ENCODE results near the gene SCLT1.
"Not testable (repeated sequence)": the region's sequence is repeated elsewhere in the genome, so short reads cannot be mapped to it uniquely, and the experiment has no call there.

The SCLT1 gene

DNA sequence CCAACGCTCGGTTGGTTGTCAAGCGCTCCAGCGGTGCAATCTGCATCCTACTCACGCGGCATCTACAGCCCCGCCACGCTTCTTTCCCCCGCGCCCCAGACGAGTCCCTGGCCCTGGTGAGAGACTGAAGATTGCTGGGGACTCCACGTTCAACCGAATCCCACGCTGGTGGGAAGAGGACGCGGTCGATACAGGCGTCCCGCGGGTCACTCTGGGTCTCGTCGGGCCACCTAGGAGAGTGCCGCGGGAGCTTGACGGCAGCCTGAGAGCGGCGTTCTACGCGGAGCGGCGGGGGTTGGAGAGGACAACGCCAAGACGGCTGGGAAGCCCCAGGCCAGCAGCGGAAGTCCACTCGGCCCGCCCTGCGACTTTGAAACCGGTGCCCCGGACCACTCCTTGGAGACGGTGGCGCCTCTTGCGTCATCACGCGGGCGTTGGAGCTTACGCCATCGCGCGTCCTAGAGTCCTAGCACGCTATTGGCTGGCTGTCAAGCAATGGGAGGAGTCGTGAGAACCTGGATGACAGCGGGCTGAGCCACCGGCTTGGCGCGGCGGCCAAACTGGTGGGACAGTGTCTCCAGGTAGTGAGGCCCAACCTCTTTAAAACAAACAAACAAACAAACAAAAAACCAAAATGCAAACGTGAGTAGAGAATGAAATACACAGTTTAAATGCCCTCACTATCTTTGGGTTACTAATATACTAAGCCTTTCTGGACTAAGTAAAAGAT lies at the start of gene SCLT1:
TSS of gene SCLT1 (minus strand) at position 349 of the 730 bp plus-strand sequence. CDS start 436 bp downstream, outside the sequence.
- peak; percentile 97 for DNase-seq (ENCODE audit: low read depth)

DNA sequence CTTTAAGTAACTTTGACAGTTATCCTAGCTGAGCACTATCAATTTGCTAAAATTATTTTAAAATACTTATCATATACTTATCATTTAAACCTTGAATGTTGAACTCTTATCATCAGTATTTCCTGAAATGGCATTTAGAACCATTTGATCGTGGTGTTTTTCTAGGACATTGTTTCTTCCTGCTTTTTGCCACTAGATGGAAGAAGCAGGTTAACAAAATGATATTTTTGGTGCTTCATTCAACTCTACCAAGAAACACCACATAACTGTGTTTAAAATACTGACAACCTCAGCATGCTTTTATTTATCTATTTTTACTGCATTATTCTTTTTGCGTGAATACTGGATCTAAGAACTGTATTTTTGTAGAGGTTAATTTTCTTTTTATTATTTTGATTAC lies 47.2 kb upstream of the SCLT1 start:
- DNase-seq (ENCODE audit: low read depth), result no peak

DNA sequence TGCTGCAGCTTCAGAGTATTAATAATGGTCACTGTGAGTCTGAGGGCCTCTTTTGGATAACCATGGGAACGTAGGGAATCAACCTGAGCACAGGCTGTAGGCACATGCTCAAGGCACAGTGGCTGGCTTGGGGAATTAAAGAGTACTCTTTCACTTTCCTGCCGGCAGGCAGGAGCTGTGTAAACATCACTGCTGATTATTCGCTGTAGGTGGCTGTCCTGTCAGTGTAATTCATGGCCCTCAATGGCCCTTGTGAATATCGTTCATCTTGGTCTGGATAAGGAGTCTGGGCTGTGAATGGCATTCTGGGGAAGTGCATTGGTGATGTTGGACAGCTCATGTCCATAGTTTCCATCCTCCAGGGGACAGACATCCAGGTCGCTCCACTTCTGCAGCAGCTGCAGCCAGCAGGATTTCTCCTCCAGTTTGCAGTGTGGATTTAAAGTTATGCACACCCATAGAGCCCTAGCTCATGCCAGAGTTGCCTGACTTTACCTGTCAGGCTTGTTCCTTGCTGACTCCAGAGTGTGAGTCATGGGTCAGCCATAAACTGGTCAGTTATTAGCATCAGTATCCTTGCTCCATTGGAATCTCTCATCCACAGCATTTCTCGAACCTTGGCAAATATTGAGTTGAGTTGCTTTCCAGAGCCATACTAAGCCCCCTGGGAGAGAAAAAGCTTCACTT lies 45.6 kb upstream of the SCLT1 start:
- DNase-seq (ENCODE audit: low read depth), result no peak

DNA sequence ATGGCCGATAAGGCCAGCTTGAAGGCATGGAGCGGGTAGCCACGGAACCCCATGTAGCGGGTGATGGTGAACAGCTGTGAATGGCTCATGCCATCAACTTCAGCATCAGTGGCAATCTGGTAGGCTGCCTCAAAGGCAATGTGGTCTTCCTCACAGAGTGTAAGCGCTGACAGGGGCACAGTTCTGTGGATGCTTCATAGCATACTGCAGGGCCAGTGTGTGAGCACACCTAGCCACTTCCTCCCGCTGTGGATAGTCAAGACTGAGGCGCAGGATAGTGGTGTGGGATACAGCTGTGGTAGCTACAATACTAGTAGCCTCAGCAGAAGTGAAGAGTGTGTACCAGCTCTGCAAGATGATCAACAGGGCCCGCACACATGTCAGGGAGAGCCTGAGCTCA lies 43.1 kb upstream of the SCLT1 start:
- DNase-seq (ENCODE audit: low read depth), result no peak

DNA sequence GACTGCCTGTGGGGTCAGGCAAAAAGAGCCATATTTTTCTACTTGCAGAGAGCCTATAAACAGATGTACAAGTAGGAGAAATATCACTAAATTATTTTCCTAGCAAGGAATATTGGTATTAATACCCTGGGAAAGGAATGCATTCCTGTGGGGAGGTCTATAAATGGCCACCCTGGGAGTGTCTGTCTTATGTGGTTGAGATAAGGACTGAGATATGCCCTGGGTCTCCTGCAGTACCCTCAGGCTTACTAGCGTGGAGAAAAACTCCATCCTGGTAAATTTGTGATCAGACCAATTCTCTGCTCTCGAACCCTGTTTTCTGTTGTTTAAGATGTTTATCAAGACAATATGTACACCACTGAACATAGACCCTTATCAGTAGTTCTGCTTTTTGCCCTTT lies 38.0 kb upstream of the SCLT1 start:
- DNase-seq (ENCODE audit: low read depth), result no peak

DNA sequence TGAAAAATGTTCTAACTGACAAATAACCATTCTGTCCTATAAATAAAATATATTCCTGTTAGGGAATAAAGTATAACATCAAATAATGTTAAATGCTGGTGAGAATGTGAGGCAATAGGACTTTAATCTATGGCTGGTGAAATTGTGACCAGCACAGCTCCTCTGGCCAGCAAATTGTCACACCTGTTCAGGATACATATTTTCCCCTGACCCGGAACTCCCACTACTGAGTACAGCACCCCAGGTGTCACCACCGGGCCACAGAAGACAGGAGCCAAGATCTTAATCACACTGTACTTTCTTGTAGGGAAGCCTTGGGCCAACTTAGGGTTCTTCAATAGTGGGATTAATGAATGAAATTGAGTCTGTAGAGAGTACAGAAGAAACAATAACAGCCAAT lies 35.8 kb upstream of the SCLT1 start:
- no peak for DNase-seq (ENCODE audit: low read depth)

DNA sequence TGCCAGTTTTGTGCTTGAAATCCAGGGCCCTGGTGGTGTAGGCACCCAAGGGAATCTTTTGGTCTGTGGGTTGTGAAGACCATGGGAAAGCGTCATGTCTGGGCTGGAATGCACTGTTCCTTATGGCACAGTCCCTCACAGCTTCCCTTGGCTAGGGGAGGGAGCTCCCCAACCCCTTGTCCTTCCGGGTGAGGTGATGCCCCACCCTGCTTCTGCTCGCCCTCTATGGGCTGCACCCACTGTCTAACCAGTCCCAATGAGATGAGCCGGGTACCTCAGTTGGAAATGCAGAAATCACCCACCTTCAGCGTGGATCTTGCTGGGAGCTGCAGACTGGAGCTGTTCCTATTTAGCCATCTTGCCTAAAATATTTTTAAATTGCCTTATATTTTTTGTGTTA lies 33.3 kb upstream of the SCLT1 start:
- DNase-seq (ENCODE audit: low read depth), result not testable (repeated sequence)

DNA sequence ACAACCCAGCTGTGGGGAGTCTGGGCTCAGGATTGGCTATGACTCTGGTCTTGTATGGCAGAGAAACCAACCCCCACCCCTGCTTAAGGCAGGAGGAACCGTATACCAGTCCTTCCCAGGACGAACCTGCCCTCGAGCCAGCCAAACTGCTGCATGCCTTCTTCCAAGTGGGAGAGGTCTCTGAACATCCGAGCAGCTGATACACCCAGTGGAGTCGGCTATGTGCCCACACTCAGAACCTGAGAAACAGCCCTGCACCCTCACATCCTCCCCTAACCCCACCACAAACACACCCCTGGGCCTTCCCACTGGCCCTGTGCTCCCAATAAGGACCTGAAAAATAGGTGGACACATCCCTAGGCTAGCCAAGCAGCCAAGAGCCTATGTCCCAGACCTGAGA lies 24.4 kb upstream of the SCLT1 start:
- DNase-seq (ENCODE audit: low read depth), result no peak

DNA sequence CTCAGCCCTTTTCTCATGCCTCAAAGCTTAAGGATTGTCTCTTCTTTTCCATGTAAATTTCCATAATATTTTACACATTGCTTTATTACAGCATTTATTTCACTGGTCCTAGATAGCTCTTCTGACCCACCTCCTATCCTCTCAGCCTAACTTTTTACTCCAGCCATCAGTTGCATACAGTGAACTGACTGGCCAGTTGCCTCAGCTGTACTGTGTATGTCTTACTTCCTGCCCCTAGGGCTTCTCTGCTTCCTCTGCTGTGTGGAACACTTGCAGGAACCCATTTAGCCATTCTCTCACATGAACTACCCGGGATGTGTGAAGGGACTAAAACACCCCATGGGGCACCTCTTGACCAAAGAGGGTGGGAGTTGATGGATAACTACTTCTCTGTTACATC lies 20.6 kb upstream of the SCLT1 start:
- DNase-seq (ENCODE audit: low read depth), result no peak

DNA sequence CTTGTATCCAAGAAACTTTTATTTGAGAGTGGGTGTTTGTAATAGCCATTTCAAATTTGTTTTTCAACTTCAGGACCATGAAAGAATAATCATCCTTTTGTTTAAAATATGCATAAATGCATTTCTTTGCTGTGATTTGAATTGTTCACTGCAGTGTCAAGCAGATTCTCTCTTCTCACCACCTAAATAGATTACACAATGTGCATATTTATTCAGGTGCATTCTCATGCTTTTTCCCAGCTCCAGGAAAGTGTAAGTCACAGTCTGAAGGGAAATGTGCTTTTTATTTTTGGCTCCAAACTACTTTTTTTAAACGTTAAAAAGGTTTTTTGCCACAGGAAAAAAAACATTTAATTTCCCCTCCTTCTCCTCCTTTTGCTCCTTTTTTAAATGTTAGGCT lies 20.1 kb upstream of the SCLT1 start:
- no peak for DNase-seq (ENCODE audit: low read depth)

DNA sequence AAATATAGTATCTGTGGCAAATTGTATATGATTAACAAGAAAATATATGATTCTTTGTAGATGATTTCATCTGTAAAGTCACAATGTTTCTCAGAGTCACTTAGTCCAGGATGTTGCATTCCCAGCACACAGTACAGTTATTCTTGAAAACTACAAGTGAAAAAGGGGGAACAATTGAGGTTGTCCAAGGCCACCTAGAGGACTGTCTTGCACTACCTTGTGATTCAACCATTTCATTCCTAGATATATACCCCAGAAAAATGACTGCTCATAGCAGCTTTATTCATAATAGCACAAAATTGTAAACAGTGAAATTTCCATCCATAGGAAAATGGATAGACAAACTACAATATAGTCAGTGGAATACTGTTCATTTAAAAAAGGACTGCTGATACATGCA lies 18.6 kb upstream of the SCLT1 start:
- no peak for DNase-seq (ENCODE audit: low read depth)

DNA sequence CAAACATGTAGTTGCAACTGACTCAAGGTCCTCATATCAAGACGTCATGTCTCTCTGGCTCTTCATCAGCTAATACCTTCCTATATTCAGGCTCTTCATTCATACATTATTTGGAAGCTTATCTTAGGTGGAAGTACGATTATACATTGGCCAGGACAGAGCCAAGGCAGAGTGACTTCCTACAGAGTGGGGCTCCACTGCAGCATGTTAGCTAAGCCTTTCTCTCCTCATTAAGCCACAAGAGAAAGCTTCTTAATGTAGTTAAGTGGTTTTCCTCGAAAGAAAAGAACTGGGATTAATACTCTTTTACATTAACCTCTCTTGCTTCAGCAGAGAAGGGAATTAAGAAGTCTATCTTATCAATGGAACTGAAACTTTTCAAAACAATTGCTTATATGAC lies 17.6 kb upstream of the SCLT1 start:
- DNase-seq (ENCODE audit: low read depth), result no peak

DNA sequence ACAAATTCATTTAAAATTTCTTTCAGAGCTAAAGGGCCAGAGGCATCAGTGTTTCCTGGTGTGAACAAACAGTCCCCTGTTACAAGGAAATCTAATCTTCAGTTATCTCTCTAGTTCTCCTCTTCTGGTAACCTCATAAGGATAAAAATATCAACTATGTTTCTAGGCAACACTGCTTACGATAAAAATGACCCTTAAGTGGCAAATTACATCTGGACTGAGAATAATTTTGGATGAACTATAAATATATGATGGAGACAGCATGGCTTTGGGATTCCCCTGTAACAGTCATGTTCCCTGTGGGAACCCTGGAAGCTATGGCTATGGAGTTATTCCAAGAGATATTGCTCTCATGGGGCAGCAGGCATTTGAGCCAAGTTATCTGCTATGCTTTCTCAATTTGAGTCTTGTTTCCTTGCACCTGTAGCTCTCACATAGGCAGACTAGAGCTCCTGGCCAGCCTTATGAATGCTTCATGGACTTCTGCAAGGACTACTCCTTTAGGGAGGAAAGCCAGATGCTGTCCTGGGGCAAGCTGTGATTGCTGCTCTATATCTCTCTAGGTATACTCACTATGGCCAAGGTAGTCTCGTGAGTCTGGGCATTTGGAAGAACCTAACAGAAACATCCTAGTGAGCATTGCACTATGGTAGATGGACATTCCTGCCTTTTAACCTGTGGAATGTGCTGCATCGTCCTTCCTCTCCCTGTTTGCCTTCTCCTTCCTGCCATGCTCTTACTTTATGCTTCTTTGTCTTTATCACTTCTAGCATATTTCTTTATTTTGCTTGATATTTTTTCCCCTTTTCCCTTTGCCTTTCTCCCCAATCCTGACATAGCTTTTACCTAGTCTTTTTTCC lies 16.9 kb upstream of the SCLT1 start:
- DNase-seq (ENCODE audit: low read depth), result no peak

DNA sequence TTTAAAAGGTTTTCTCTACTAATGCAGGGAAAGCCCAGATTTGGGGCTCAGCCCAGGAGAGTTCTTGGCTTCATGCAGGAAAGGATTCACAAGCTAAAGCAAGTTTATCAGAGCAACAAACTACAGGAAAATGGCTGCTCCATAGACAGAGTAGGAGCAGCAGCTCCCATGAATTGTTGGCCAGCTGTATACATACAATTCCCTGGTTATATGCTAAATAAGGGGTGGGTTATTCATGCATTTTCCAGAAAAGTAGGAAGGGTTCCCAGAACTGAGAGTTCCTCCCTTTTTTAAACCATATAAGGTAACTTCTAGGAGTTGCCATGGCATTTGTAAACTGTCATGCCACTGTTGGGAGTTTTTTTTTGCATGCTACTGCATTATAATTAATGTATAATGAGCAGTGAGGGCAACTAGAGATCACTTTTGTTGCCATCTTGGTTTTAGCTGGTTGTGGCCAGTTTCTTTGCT lies 5.2 kb upstream of the SCLT1 start:
- DNase-seq (ENCODE audit: low read depth), result no peak

DNA sequence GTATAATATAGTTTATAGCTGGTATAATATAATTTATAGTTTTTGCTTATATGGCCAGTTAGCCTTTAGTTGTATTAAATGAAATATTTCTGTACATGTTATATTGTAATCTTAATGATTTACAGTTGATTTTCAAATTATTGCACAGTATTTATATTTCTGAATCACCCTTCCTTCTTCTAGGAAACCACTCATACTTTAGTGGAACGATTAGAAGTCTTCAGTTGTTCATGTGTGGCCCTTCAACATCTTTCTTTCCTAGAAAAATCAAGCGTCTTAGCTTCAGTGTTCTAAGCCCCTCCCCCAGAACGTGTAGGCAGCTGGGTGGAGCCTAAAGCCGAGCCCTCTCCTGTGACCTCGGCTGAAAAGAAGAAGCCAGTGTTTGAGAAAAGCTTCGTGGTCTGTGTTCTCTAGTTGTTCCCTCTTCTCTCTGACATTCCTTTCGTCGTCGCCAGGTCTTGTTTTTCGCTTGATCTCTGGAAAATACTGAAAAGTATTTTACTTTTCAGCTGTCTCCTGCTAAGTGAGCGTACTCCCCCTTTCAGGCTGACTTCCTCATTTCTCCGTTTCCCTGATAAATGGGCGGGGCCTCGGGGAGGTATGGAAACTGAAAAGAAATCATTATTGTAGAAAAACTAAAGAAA lies 2.6 kb upstream of the SCLT1 start, which contains the start of gene C4orf33:
TSS of gene C4orf33 (plus strand) at position 342 of the 644 bp plus-strand sequence. CDS start 6,459 bp downstream, outside the sequence.
- peak; percentile 57 for DNase-seq (ENCODE audit: low read depth)

DNA sequence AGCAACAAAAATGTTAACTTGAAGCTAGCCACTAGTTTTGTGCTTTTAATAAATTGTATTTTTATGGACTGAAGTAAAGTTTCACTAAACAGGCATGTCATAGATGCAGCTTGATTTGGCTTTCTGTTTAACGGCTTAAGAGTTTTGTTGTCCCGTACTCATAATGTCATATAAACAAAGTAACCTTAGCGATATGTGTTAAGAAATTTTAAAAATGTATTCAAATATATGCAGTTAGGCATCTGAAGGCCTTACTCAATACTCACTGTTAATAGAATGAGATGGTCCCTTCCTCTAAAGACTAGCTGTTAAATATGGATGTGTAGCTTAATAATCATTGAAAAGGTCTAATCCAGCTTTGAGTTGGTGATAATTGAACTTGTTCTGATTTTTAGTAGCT lies 1.0 kb upstream of the SCLT1 start:
- DNase-seq (ENCODE audit: low read depth), result no peak

DNA sequence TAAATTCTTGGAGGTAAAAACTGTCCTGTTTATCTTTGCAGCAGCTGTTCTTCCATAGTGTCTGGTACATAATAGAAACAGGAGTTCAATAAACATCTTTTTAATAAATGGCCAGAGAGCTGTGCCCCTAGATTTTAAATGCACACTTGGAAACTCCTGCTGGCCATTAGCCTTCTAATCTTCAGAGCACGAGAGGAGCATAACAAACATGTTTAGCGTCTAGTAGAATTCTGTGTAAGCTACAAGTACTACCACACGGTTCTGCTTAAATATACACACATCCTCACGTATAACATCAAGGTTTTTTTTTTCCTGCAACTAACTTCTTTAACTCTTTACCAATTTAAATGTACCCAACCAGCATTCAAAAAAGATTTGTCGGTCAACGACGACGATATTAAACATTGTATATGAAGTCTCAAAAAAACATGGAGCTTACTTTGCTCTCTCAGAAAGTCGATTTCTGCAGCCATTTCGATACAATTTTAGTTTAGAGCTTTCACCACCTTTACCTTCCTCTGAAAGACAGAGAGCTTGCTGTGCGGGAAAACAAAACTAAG lies 628 bp downstream of the SCLT1 start:
- DNase-seq (ENCODE audit: low read depth), result peak; percentile 4

DNA sequence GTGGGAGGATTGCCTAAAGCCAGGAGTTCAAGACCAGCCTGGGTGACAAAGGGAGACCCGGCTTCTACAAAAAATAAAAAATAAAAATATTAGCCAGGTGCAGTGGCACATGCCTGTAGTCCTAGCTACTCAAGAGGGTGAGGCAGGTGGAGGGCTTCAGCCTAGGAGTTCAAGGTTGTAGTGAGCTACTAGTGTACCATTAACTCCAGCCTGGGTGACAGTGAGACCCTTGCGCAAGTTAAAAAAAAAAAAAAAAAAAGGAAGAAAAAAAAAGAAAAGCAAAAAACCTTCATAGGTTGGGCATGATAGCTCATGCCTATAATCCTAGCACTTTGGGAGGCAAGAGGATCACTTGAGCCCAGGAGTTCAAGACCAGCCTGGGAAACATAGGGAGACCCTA lies 5.8 kb downstream of the SCLT1 start:
- no peak for DNase-seq (ENCODE audit: low read depth)

DNA sequence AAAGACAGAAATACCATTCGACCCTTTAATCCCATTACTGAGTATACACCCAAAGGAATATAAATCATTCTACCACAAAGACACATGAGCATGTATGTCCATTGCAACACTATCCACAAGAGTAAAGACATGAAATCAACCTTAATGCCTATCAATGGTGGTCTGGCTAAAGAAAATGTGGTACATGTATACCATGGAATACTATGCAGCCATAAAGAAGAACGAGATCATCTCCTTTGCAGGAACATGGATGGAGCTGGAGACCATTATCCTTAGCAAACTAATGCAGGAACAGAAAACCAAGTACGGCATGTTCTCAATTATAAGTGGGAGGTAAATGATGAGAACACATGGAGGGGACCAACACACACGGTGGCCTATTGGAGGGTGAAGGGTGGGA lies 7.9 kb downstream of the SCLT1 start:
- DNase-seq (ENCODE audit: low read depth), result no peak

DNA sequence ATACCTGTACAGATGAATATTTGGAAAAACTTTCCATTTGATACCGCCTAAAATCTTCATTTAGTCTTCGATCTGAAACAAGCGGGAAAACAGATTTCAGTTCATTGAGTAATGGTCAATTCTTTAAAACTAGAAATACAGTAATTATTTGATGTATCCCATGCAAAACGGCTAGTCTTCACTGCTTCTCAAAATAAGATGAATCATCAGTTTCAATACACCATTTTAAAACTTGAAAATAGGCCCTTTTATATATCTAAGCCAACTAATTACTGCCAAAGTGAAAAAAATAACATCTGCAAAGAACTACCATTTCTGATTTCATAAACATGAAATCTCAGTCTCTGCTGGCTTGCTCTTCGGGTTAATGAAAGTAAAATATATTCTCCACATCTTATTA lies 11.0 kb downstream of the SCLT1 start:
- no peak for DNase-seq (ENCODE audit: low read depth)

DNA sequence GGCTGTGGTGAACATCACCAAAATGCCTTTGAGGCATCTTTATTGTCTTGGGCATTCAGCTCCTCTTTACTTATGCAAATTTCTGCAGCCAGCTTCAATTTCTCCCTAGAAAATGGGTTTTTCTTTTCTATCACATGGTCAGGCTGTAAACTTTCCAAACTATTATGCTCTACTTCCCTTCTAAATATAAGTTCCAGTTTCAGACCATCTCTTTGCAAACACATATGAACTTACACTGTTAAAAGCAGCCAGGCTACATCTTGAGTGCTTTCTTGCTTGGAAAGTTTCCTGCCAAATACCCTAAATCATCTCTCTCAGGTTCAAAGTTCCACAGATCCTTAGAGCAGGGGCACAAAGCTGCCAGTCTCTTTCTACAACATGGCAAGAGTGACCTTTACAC lies 13.2 kb downstream of the SCLT1 start:
- DNase-seq (ENCODE audit: low read depth), result no peak

DNA sequence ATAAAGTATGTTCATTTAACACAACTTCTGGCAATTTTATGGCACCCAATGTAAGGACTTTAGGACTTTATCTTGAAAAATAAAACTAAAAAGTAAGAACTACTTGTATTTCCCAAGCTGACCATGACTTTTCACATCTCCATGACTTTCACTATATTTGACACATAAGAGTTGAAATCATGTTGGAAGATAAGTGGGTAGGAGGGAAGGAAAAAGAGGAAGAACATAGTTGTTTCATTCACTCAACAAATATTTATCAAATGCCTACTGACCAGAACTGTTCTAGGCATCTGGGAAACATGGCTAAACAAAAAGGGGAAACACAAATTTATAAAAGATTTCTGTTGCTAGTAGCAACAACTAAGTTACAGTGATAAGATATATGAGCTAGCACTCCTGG lies 16.0 kb downstream of the SCLT1 start:
- no peak for DNase-seq (ENCODE audit: low read depth)
